OCI-LY1 (cell line): ENCODE data around the gene LRMDA.

Experiments used
- CTCF ChIP-seq: fragments of 200-600 bp; sonication (generic), shearing (Covaris generic); IDR thresholded peaks from 2 replicates; pipeline ENCODE4 v1.5.1; 2017; ENCODE audit warnings: mild to moderate bottlenecking, antibody characterized with exemption, low read length, moderate library complexity, mixed read lengths
- EZH2 ChIP-seq: fragments of 200-600 bp; sonication (generic), shearing (Covaris generic); IDR thresholded peaks from 2 replicates; pipeline ENCODE4 v1.8.0; 2017; ENCODE audit warnings: borderline replicate concordance, mixed run types, mild to moderate bottlenecking, antibody characterized with exemption, low read length, moderate library complexity, mixed read lengths

DNA sequence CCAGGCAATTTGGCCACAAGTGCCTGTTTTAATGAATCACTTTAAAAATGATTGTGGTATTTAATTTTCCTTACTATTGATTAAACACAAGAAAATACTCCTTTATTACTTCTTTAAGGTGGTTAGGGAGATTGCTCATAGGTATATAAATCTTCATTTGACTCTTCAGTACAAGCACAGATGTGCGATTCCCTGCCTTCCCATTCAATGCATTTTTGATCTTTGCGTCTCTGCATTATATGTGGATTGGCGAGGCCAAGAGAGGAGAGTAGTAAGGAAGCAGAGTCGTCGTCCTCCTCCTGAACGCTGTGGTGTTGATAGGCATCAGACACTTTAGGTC lies 683.7 kb downstream of the LRMDA start:
- no peak for TF ChIP-seq CTCF
- TF ChIP-seq EZH2 = no peak
